ENCODE measurements around the gene ZNF229. TPM values are rescaled to one million over a fixed set of nuclear protein-coding genes. Genes with fewer than 3 reads are reported as not detected.
"Not testable (repeated sequence)": the region's sequence is repeated elsewhere in the genome, so short reads cannot be mapped to it uniquely, and the experiment has no call there.

ZNF229 gene
- polyA plus RNA-seq, 6 donors from 2014 or later, result 1.5 to 6.7 (median 2.3) TPM

GRCh38 chr19:44415553-44415952 is 32.7 kb downstream of the ZNF229 start:
- Mint-ChIP-seq H3K9me3 (peaks cover 18 to 55% (median 43%) of the 10 kb centered on the region in 7 donors), H3K36me3 (peaks cover 10 to 15% of the 10 kb centered on the region in 2 donors), H3K27me3 (peaks cover 9 to 26% (median 11%) of the 10 kb centered on the region in 3 donors)
- not testable (repeated sequence) for H3K4me3 Mint-ChIP-seq; H3K27ac Mint-ChIP-seq; DNase-seq; ATAC-seq (ENCODE audit: low read depth in 2 of 2); H3K4me1 Mint-ChIP-seq

GRCh38 chr19:44401139-44402115 is 46.8 kb downstream of the ZNF229 start, which contains the start of gene ZNF285:
ZNF285 (minus strand) TSS chr19:44401608; CDS start chr19:44397213, 4,395 bp downstream.
- H3K27ac Mint-ChIP-seq, result peak within 1 kb of the TSS in 5 of 6 donors; percentile 74 to 95 (median 90)
- peaks cover 7 to 17% (median 11%) of the 10 kb centered on the region in 3 donors for H3K4me1 Mint-ChIP-seq
- H3K9me3 Mint-ChIP-seq, result peaks cover 12 to 57% (median 48%) of the 10 kb centered on the region in 7 donors
- DNase-seq, result peak; percentile 85
- peak within 1 kb of the TSS; percentile 89 to 100 (median 98) for H3K4me3 Mint-ChIP-seq
- peaks cover 28 to 35% of the 10 kb centered on the region in 2 donors for H3K36me3 Mint-ChIP-seq
- ATAC-seq (ENCODE audit: low read depth in 2 of 2), result peak; percentile 99
- peaks cover 0 to 22% (median 10%) of the 10 kb centered on the region in 3 donors for H3K27me3 Mint-ChIP-seq

- not testable (repeated sequence) for ATAC-seq (ENCODE audit: low read depth in 2 of 2); H3K27ac Mint-ChIP-seq; H3K4me1 Mint-ChIP-seq; H3K4me3 Mint-ChIP-seq; DNase-seq; H3K27me3 Mint-ChIP-seq
- H3K36me3 Mint-ChIP-seq, result peaks cover 68 to 78% of the 10 kb centered on the region in 2 donors
- peaks cover 13 to 62% (median 45%) of the 10 kb centered on the region in 7 donors for H3K9me3 Mint-ChIP-seq
Measured at GRCh38 chr19:44389268-44389667, 59.0 kb downstream of the ZNF229 start.

Other genes with a start within 250 kb of the ZNF229 start
- 10 to 100 TPM; 13.7 to 27.9 (median 16.2) TPM for gene ZNF227, start 235.9 kb downstream of the ZNF229 start, polyA plus RNA-seq (ENCODE audit: low read depth in 6 of 6)
- gene ZNF233, start 188.6 kb downstream of the ZNF229 start, polyA plus RNA-seq (ENCODE audit: low read depth in 6 of 6), result 1 to 10 TPM in 4 of 6 donors, under 1 TPM in 1, not detected in 1; 0.92 to 2.9 (median 2.7) TPM
- 1 to 10 TPM in 5 of 6 donors, not detected in 1; 2.5 to 7.3 (median 4.3) TPM for gene ZNF235, start 143.4 kb downstream of the ZNF229 start, polyA plus RNA-seq (ENCODE audit: low read depth in 6 of 6)
- gene ZNF112, start 91.8 kb downstream of the ZNF229 start, polyA plus RNA-seq (ENCODE audit: low read depth in 6 of 6), result 1 to 10 TPM in 1 of 6 donors, under 1 TPM in 4, not detected in 1; 0.12 to 1.0 (median 0.36) TPM
- 10 to 100 TPM in 2 of 6 donors, 1 to 10 TPM in 4; 5.3 to 10.7 (median 8.2) TPM for gene ZNF285, start 46.9 kb downstream of the ZNF229 start, polyA plus RNA-seq (ENCODE audit: low read depth in 6 of 6)
- gene ZNF180, start 52.0 kb upstream of the ZNF229 start, polyA plus RNA-seq (ENCODE audit: low read depth in 6 of 6), result 10 to 100 TPM in 4 of 6 donors, 1 to 10 TPM in 2; 3.0 to 16.5 (median 11.9) TPM
- not detected for gene CEACAM20, start 81.2 kb upstream of the ZNF229 start, polyA plus RNA-seq (ENCODE audit: low read depth in 6 of 6)
- not detected for gene IGSF23, start 165.1 kb upstream of the ZNF229 start, polyA plus RNA-seq (ENCODE audit: low read depth in 6 of 6)
- not detected for gene PVR, start 195.4 kb upstream of the ZNF229 start, polyA plus RNA-seq (ENCODE audit: low read depth in 6 of 6)
- not detected for gene CEACAM19, start 223.0 kb upstream of the ZNF229 start, polyA plus RNA-seq (ENCODE audit: low read depth in 6 of 6)

Data from naive B cell (primary cell).